Osteoblast (primary cell): ENCODE results near the gene IFIT3. TPM values are rescaled to one million over a fixed set of nuclear protein-coding genes. Genes with fewer than 3 reads are reported as not detected.
A peak's percentile ranks its signal among the peaks of the same experiment; 100 is the strongest.

Experiments
- DNase-seq: peaks from one replicate; pipeline ENCODE4 v3.0.0; 2011; ENCODE audit warnings: low spot score, mixed read lengths; ENCODE audit not compliant: insufficient read length; ENCODE audit errors: missing footprints
- H2AFZ ChIP-seq: 2 replicates; pipeline ENCODE4 v1.6.0; 2011; ENCODE audit warnings: mild to moderate bottlenecking, low read length
- H3K27ac ChIP-seq: 2 replicates; pipeline ENCODE4 v1.5.1; 2011; ENCODE audit warnings: mild to moderate bottlenecking, low read depth, low read length, moderate library complexity
- H3K27me3 ChIP-seq: 2 replicates; pipeline ENCODE4 v1.6.0; 2012; ENCODE audit warnings: mild to moderate bottlenecking, control low read depth, inconsistent platforms, low read length, moderate library complexity; ENCODE audit not compliant: insufficient read depth
- H3K36me3 ChIP-seq: 2 replicates; pipeline ENCODE4 v1.5.1; 2011; ENCODE audit warnings: mild to moderate bottlenecking, low read length, control low read depth, moderate library complexity; ENCODE audit not compliant: insufficient read depth
- H3K4me1 ChIP-seq: 2 replicates; pipeline ENCODE4 v1.5.1; 2011; ENCODE audit warnings: mild to moderate bottlenecking, low read length, control low read depth, moderate library complexity; ENCODE audit not compliant: insufficient read depth
- H3K4me2 ChIP-seq: 2 replicates; pipeline ENCODE4 v1.6.0; 2011; ENCODE audit warnings: mild to moderate bottlenecking, low read length; ENCODE audit not compliant: insufficient read depth
- H3K4me3 ChIP-seq: fragments of 200-600 bp; sonication (generic); 3 replicates; pipeline ENCODE4 v1.5.1; 2012; ENCODE audit warnings: mild to moderate bottlenecking, low read length, inconsistent platforms; ENCODE audit not compliant: insufficient read depth
- H3K79me2 ChIP-seq: 2 replicates; pipeline ENCODE4 v1.6.0; 2012; ENCODE audit warnings: mild to moderate bottlenecking, low read length, control low read depth, inconsistent platforms; ENCODE audit not compliant: insufficient read depth
- H3K9me3 ChIP-seq: 2 replicates; pipeline ENCODE4 v1.5.1; 2011; ENCODE audit warnings: low read depth, low read length, control low read depth
- H4K20me1 ChIP-seq: 2 replicates; pipeline ENCODE4 v1.6.0; 2012; ENCODE audit warnings: mild to moderate bottlenecking, low read length, control low read depth; ENCODE audit not compliant: insufficient read depth
- total RNA-seq: library from RNA; depleted of rRNA; stranded (reverse); fragments of >200 nt; gene quantifications from 2 replicates; pipeline ENCODE4 v1.2.3, GENCODE V29; 2012
- TF ChIP-seq, protein P1 (sequence below): IDR thresholded peaks from 2 replicates; pipeline ENCODE4 v1.5.1; 2011; ENCODE audit warnings: mild to moderate bottlenecking, low read depth, low read length, moderate library complexity; ENCODE audit errors: extremely low read depth

The IFIT3 gene
- total RNA-seq, 1 donor: 43.8 TPM

DNA sequence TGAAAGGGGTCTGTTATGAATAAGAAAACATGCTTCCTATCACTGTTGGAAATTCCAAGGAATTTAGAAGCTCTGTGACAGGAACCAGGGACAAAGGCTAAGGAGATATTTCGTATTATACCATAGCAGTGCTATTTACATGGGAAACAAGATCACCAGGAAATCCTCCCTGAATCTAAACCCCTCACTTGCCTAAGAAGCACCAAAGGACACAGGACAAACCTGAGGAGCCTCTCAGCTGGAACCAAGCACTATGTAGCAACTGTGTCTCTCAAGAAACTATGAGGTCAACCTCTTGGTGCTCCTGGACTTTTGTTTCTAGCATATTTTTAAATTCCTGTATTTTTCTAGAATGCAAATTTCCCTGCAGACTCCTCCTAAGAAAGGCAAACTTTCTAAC, 29.3 kb downstream of the IFIT3 start:
- H2AFZ ChIP-seq: peak overlapping the region; percentile 0

GRCh38 chr10:89357975-89358374, 30.2 kb downstream of the IFIT3 start:
- Histone ChIP-seq H3K9me3 (no peaks in the 10 kb centered on the region), H3K27me3 (no peaks in the 10 kb centered on the region), H3K4me3 (no peak overlapping the region), H3K4me1 (peaks cover 29% of the 10 kb centered on the region), H3K36me3 (no peaks in the 10 kb centered on the region), H2AFZ (no peak overlapping the region), H3K79me2 (no peaks in the 10 kb centered on the region), H3K4me2 (no peak overlapping the region), H4K20me1 (no peaks in the 10 kb centered on the region), H3K27ac (no peak overlapping the region)
- TF ChIP-seq, protein P1, sequence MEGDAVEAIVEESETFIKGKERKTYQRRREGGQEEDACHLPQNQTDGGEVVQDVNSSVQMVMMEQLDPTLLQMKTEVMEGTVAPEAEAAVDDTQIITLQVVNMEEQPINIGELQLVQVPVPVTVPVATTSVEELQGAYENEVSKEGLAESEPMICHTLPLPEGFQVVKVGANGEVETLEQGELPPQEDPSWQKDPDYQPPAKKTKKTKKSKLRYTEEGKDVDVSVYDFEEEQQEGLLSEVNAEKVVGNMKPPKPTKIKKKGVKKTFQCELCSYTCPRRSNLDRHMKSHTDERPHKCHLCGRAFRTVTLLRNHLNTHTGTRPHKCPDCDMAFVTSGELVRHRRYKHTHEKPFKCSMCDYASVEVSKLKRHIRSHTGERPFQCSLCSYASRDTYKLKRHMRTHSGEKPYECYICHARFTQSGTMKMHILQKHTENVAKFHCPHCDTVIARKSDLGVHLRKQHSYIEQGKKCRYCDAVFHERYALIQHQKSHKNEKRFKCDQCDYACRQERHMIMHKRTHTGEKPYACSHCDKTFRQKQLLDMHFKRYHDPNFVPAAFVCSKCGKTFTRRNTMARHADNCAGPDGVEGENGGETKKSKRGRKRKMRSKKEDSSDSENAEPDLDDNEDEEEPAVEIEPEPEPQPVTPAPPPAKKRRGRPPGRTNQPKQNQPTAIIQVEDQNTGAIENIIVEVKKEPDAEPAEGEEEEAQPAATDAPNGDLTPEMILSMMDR: no peak
- DNase-seq: no peak

More for the DNA sequence above, 29.3 kb downstream of the IFIT3 start:
- no peak for DNase-seq
- H3K36me3 ChIP-seq: no peaks in the 10 kb centered on the region
- H3K4me2 ChIP-seq: no peak overlapping the region
- H3K27me3 ChIP-seq: no peaks in the 10 kb centered on the region
- H3K4me1 ChIP-seq: peaks cover 37% of the 10 kb centered on the region
- H3K9me3 ChIP-seq: no peaks in the 10 kb centered on the region
- H3K79me2 ChIP-seq: no peaks in the 10 kb centered on the region
- H3K27ac ChIP-seq: peak overlapping the region; percentile 4
- TF ChIP-seq, protein P1: no peak
- H4K20me1 ChIP-seq: no peaks in the 10 kb centered on the region
- H3K4me3 ChIP-seq: no peak overlapping the region

DNA sequence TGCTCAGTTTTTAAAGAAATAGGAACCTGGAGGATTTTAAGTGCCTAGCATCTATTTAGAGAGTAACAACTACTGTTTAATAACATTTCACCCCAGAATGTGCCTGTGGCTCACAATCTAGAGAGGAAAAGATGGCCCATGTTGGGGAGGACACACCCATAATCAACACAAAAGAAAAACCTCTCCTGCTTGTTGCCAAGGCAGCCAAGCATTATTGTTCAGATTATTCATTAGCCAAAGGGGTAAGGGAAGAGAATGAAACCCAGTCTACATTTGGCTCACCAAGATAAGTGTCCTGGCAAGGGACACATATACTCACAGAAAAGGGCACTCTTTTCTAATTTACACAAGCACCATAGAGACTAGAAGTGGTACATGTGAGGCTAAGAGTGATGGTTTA, 32.4 kb downstream of the IFIT3 start:
- Histone ChIP-seq H4K20me1 (no peaks in the 10 kb centered on the region), H3K27me3 (no peaks in the 10 kb centered on the region), H2AFZ (no peak overlapping the region), H3K27ac (no peak overlapping the region), H3K9me3 (no peaks in the 10 kb centered on the region), H3K4me1 (peaks cover 20% of the 10 kb centered on the region), H3K4me2 (no peak overlapping the region), H3K79me2 (no peaks in the 10 kb centered on the region), H3K4me3 (no peak overlapping the region), H3K36me3 (no peaks in the 10 kb centered on the region)
- TF ChIP-seq, protein P1: no peak
- DNase-seq: no peak

DNA sequence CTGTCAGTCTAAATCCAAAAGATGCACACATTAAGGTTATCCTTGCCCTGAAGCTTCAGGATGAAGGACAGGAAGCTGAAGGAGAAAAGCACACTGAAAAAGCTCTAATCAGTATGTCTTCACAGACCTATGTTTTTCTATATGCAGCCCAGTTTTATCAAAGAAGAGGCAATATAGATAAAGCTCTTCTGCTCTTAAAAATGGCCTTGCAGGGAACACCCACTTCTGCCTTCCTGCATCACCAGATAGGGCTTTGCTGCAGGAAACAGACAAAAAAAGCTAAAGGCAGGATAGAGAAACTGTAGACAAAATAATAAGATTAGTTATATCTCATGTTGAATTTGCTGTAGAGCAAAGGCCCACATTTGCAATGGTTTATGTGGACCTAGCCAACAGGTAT, 35.1 kb downstream of the IFIT3 start:
- no peaks in the 10 kb centered on the region for H3K79me2 ChIP-seq
- H3K27ac ChIP-seq: no peak overlapping the region
- TF ChIP-seq, protein P1: no peak
- H3K4me1 ChIP-seq: peaks cover 1% of the 10 kb centered on the region
- DNase-seq: no peak
- no peaks in the 10 kb centered on the region for H4K20me1 ChIP-seq
- H3K4me2 ChIP-seq: no peak overlapping the region
- no peak overlapping the region for H2AFZ ChIP-seq
- no peaks in the 10 kb centered on the region for H3K27me3 ChIP-seq
- H3K36me3 ChIP-seq: no peaks in the 10 kb centered on the region
- no peaks in the 10 kb centered on the region for H3K9me3 ChIP-seq
- H3K4me3 ChIP-seq: no peak overlapping the region
